NCI-H446 (cell line): ENCODE measurements around the gene AMOTL2.

ENCODE experiments used
- DNase-seq, 2 experiments: peaks; one replicate each; lab custom pipeline; 2025; lab: John Stamatoyannopoulos, UW

AMOTL2 gene

GRCh38 chr3:134314588-134315285 is 59.5 kb downstream of the AMOTL2 start:
- no peak for DNase-seq

GRCh38 chr3:134313847-134314587 is 60.2 kb downstream of the AMOTL2 start:
- no peak for DNase-seq

DNA sequence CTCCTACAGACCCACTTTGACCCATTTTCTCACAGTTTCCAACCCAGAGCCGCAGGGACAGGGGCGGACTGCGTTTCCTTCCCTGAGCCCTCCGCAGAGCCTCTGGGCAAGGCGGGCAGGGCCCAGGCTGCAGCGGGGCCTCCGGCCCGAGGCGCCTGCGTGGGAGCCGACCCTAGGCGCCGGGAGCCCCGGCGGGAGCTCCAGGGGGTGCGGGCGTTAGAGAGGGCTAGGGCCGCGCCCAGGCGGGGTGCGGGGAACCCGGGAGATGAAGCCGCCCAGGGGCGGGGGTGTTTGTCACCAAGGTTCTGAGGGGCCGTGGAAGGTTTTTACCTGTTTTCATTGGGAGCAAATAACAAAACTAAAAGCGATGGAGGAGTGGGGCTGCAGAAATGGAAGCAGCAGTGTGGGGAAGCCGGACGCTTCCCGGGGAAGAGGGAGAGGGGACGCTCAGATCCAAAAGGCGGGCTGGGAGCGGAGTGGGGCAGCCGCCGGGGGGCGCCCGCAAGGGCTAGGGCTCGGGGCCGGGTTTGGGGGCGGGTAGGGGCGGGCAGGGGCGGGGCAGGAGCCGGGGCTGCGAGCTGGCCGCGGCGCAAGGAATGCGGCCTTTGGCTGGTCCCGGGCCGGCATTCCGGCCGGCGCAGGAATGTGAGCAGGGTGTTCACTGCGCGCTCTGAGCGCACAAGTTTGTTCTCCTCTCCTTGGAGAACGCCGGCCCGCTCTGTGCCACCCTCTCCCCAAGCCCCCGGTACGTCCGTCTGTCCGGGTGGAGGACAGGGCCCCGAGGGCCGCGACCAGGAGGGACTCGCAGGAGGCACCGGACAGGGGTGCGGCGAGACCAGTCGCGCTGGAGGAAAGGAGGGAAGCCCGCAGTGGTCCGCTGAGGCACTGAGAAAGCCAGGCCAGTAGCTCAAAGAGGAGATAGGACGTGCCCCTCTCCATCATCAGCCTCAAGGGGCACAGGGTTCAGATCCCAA is 61.1 kb downstream of the AMOTL2 start:
- no peak for DNase-seq

DNA sequence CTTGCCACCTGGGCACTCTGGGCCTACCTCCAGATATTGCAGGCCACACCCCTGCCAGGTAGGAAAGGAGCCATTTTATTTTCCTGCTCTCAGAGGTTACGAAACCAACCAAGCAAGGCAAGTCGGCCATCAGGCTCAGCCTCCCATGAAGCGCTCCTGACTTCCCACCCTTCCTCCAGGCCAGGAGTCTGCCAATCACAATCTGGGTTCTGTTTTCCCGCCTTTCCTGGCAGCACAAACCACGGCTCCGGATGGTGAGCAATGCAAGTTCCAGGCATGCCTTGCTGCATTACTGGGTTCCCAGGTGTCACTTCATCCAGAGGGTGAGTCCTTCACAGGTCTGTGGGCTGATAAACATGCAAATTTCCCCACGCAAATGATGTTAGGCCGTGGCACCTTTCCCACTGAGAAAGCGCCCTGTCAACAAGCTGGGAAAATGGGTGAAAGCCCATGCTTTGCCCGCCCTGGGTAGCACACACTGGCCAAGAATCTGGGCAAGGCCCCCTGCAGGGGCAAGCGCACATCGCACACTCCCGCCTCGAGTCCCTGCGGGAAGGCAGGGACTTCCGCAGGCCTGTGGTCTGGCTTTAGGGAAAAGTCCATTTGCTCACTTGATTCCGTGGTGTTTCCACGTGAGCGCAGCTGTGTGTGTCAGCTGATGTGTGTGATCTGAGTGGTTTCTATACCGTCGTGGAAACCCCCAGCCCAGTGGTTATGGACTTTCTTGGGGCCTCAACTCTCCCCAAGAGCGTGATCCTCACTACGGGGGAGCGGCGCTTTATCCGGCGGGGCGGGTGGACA is 62.0 kb downstream of the AMOTL2 start:
- DNase-seq: no peak

DNA sequence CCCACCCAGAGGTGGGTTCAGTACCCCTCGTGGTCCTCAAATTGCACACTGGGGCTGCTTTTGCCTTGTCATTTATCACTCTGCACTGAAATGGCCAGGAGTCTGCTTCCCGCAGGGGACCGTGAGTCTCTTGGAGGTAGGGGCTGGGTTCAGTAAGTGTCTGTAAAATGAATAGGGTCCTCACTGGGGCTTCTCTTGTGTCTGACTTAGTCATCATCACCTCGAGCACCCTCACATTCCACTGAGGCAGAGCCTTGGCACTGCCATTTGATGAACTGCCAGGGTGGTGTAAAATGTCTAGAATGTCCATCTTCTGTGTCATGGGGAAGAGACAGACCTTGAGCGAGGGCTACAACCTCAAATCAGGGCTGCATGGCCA is 62.6 kb downstream of the AMOTL2 start:
- DNase-seq: no peak

GRCh38 chr3:134311265-134311664 is 63.0 kb downstream of the AMOTL2 start:
- no peak for DNase-seq

GRCh38 chr3:134309987-134310700 is 64.1 kb downstream of the AMOTL2 start:
- no peak for DNase-seq

DNA sequence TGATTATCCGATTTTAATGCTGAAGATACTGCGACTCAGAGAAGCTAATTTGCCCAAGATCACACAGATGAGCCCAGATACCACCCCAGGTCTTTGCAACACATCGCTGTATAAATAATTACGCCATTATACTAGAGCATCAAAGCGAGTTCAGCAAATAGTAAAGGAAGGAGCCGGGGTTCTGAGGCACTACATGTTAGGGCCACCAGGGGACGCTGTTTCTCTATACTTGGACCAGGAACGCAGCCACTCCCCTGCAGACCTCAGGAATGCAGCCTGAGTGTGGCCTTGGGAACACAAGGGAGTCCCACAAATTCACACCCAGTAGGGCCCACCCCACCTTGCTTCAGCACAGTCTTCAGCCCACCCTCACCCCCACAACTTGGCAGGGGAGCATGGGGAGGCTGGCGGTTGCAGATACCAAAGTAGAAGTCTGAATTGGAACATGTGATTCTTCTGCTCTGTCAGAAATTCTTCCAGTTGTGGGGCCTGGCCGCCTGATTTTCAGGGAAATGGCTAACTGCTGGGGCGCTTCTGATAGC is 65.8 kb downstream of the AMOTL2 start:
- peak; percentile 77 to 83 for DNase-seq

GRCh38 chr3:134307425-134307824 is 66.8 kb downstream of the AMOTL2 start:
- DNase-seq: no peak

DNA sequence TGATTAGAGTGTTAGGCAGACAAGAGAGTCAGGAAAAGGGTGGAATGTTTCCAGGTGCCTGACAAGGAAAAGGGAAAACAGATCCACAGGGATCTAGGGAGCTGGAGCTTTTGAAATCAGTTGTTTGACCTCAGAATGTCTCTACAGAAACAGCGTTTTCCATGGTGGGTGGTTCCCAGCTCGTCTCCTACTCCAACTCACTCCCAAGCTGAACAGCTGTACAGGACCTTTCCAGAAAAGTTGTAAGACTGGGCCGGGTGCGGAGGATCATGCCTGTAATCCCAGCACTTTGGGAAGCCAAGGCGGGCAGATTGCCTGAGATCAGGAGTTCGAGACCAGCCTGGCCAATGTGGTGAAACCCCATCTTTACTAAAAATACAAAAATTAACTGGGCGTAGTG is 67.9 kb downstream of the AMOTL2 start:
- DNase-seq: no peak
